ENCODE results near the gene SAP30. TPM values are rescaled to one million over a fixed set of nuclear protein-coding genes. Genes with fewer than 3 reads are reported as not detected.

The SAP30 gene
- total and polyA plus RNA-seq, 10 of the 15 experiments (the other 5 are each of a cell fraction or from before 2014, with no cell fraction given): 5.0 to 56.9 (median 23.6) TPM

- no peaks in the 10 kb centered on the region for H4K20me1 ChIP-seq (ENCODE audit: control insufficient read depth, insufficient read depth)
- H3K4me1 ChIP-seq (ENCODE audit: control insufficient read depth, insufficient read depth, low read length): peaks cover 6% of the 10 kb centered on the region
- H3K4me2 ChIP-seq (ENCODE audit: control insufficient read depth, insufficient read depth): peak overlapping the region; percentile 95
- H3K27me3 ChIP-seq (replicated peaks in 1 of 2; ENCODE audit: control insufficient read depth in 2 of 2, insufficient read depth in 2 of 2, low read length in 1 of 2): no peaks in the 10 kb centered on the region
- ChIA-PET SMC1A (ENCODE audit: uncharacterized antibody, unreplicated experiment) (interaction anchor here (1.1 to 14.3 kb wide), 7 partner anchors 12 to 103 kb away, joined by 3 to 232 read pairs (median 5); partner anchors contain the start of gene SAP30), POLR2A (interaction anchor here (0.7 to 13.9 kb wide), 5 partner anchors 9 to 84 kb away, joined by 3 to 472 read pairs (median 4); partner anchors contain the start of gene SAP30), CTCF (interaction anchor here (0.7 to 4.4 kb wide), 11 partner anchors 12 to 439 kb away, joined by 3 to 28 read pairs (median 8); partner anchors contain the start of gene SAP30), RAD21 (ENCODE audit: unreplicated experiment) (interaction anchor here (1.4 to 8.4 kb wide), 5 partner anchors 23 to 319 kb away, joined by 3 to 145 read pairs (median 6); partner anchors contain the start of gene SAP30)
- TF ChIP-seq NFYB (IDR thresholded peaks at IDR 0.05; ENCODE audit: insufficient read depth, low read depth, low read length) (no peak), NR2C1 (IDR thresholded peaks at IDR 0.05) (no peak), EP300 (IDR thresholded peaks at IDR 0.05; ENCODE audit: borderline replicate concordance in 1 of 2, control insufficient read depth in 1 of 2, low read depth in 2 of 2, low read length in 2 of 2) (0 out of 4 replicates have a peak, but pooled peaks of 1 of the 2 experiments have one; percentile 9), POLR2A (IDR thresholded peaks at IDR 0.05; ENCODE audit: low read depth, low read length) (no peak), CREB1 (IDR thresholded peaks at IDR 0.05; ENCODE audit: low read depth) (peak; percentile 78), MLLT1 (IDR thresholded peaks at IDR 0.05) (no peak), KAT2A (conservative IDR thresholded peaks at IDR 0.05; ENCODE audit: control insufficient read depth, low read depth, low read length) (no peak), ZBTB40 (IDR thresholded peaks at IDR 0.05; ENCODE audit: borderline replicate concordance) (no peak), CREM (IDR thresholded peaks at IDR 0.05; ENCODE audit: low read depth) (peak; percentile 43; the same call in 1 of the 2 replicates), BCLAF1 (IDR thresholded peaks at IDR 0.05) (no peak), POLR2AphosphoS5 (IDR thresholded peaks at IDR 0.05; ENCODE audit: low read length) (0 out of 2 replicates have a peak, but pooled peaks have one; percentile 20), RAD21 (IDR thresholded peaks at IDR 0.05; ENCODE audit: insufficient read depth, low read depth, low read length) (no peak), CHD4 (IDR thresholded peaks at IDR 0.05) (no peak), NFIC (IDR thresholded peaks at IDR 0.05; ENCODE audit: low read depth, low read length) (0 out of 2 replicates have a peak, but pooled peaks have one; percentile 18)
- H3K9me3 ChIP-seq (replicated peaks; ENCODE audit: control insufficient read depth, insufficient read depth, low read length): no peaks in the 10 kb centered on the region
- intact Hi-C loops (cut with micrococcal nuclease; ENCODE audit: unreplicated experiment) (loop anchor here (5.0 kb wide), 1 partner anchor 165 kb away; the partner anchor contains the start of gene GALNT7), in situ Hi-C loops (cut with MboI) (loop anchor here (5.0 kb wide), 1 partner anchor 35 kb away; no protein-coding TSS in a partner anchor)
- H3K79me2 ChIP-seq (ENCODE audit: control insufficient read depth, insufficient read depth, low read length): peaks cover 67% of the 10 kb centered on the region
- peak overlapping the region; percentile 100 for H3K9ac ChIP-seq (ENCODE audit: control insufficient read depth, insufficient read depth, low read length)
- ATAC-seq: peak; percentile 5; the same call in 1 of the 3 replicates
- H2AFZ ChIP-seq (ENCODE audit: control insufficient read depth, low read depth, low read length): no peak overlapping the region
- no peak for DNase-seq (ENCODE audit: low read depth, low spot score)
- peak; percentile 13 for FAIRE-seq
- peak overlapping the region; percentile 94 for H3K4me3 ChIP-seq
- H3K36me3 ChIP-seq (ENCODE audit: control insufficient read depth in 2 of 2, insufficient read depth in 2 of 2, low read length in 1 of 2): peaks cover 0 to 18% of the 10 kb centered on the region in 2 experiments; a peak in 3 of 4 replicates
- BruUV-seq (replicated peaks): no TSS peak
- H3K27ac ChIP-seq (ENCODE audit: control insufficient read depth, insufficient read depth): peak overlapping the region; percentile 100; the same call in 1 of the 2 replicates
- WGBS (ENCODE audit: insufficient coverage, insufficient replicate concordance, low lambda C conversion rate, missing lambda C conversion rate): 14% methylated on average over 6 of the region's 6 CpGs
Observed at GRCh38 chr4:173332021-173332487, 38.7 kb upstream of the SAP30 start.
